Measurements from ENCODE around the gene GGN.
"Not testable (repeated sequence)": the region's sequence is repeated elsewhere in the genome, so short reads cannot be mapped to it uniquely, and the experiment has no call there.

GGN gene

GRCh38 chr19:38411041-38411712, 23.3 kb upstream of the GGN start:
- H3K27ac ChIP-seq (ENCODE audit: low read depth, low read length), result no peak overlapping the region
- H3K27me3 ChIP-seq (ENCODE audit: control insufficient read depth in 1 of 2, insufficient read depth in 2 of 2, low read length in 2 of 2), result no peaks in the 10 kb centered on the region
- H3K4me3 ChIP-seq (ENCODE audit: low read depth in 1 of 2, low read length in 2 of 2), result no peak overlapping the region
- H3K4me1 ChIP-seq (ENCODE audit: insufficient read depth, low read length), result no peaks in the 10 kb centered on the region
- no peaks in the 10 kb centered on the region for H3K9me3 ChIP-seq (ENCODE audit: low read length)
- peaks cover 8% of the 10 kb centered on the region for H3K36me3 ChIP-seq (ENCODE audit: insufficient read depth, low read length)
- no peak overlapping the region for H3K9ac ChIP-seq (ENCODE audit: low read length)

- not testable (repeated sequence) for H3K27ac ChIP-seq (ENCODE audit: low read depth, low read length); H3K36me3 ChIP-seq (ENCODE audit: insufficient read depth, low read length); H3K9ac ChIP-seq (ENCODE audit: low read length); H3K4me1 ChIP-seq (ENCODE audit: insufficient read depth, low read length); H3K27me3 ChIP-seq (ENCODE audit: control insufficient read depth in 1 of 2, insufficient read depth in 2 of 2, low read length in 2 of 2); H3K9me3 ChIP-seq (ENCODE audit: low read length); H3K4me3 ChIP-seq (ENCODE audit: low read depth in 1 of 2, low read length in 2 of 2)
Observed at GRCh38 chr19:38410407-38410806, 22.6 kb upstream of the GGN start.

GRCh38 chr19:38409631-38410133, 21.8 kb upstream of the GGN start:
- Histone ChIP-seq H3K9ac (ENCODE audit: low read length) (no peak overlapping the region), H3K4me1 (ENCODE audit: insufficient read depth, low read length) (no peaks in the 10 kb centered on the region), H3K4me3 (ENCODE audit: low read depth in 1 of 2, low read length in 2 of 2) (no peak overlapping the region), H3K9me3 (ENCODE audit: low read length) (no peaks in the 10 kb centered on the region), H3K27ac (ENCODE audit: low read depth, low read length) (no peak overlapping the region), H3K27me3 (ENCODE audit: control insufficient read depth in 1 of 2, insufficient read depth in 2 of 2, low read length in 2 of 2) (no peaks in the 10 kb centered on the region), H3K36me3 (ENCODE audit: insufficient read depth, low read length) (peaks cover 16% of the 10 kb centered on the region)

- Histone ChIP-seq H3K27me3 (ENCODE audit: control insufficient read depth in 1 of 2, insufficient read depth in 2 of 2, low read length in 2 of 2) (peaks cover 0 to 4% of the 10 kb centered on the region in 2 donors), H3K9ac (ENCODE audit: low read length) (no peak overlapping the region), H3K27ac (ENCODE audit: low read depth, low read length) (no peak overlapping the region), H3K4me3 (ENCODE audit: low read depth in 1 of 2, low read length in 2 of 2) (no peak overlapping the region), H3K36me3 (ENCODE audit: insufficient read depth, low read length) (peaks cover 16% of the 10 kb centered on the region), H3K4me1 (ENCODE audit: insufficient read depth, low read length) (peaks cover 5% of the 10 kb centered on the region), H3K9me3 (ENCODE audit: low read length) (no peaks in the 10 kb centered on the region)
Observed at GRCh38 chr19:38405276-38405675, 17.4 kb upstream of the GGN start.

- Histone ChIP-seq H3K9ac (ENCODE audit: low read length) (no peak overlapping the region), H3K36me3 (ENCODE audit: insufficient read depth, low read length) (peaks cover 16% of the 10 kb centered on the region), H3K4me1 (ENCODE audit: insufficient read depth, low read length) (peaks cover 5% of the 10 kb centered on the region), H3K9me3 (ENCODE audit: low read length) (no peaks in the 10 kb centered on the region), H3K27me3 (ENCODE audit: control insufficient read depth in 1 of 2, insufficient read depth in 2 of 2, low read length in 2 of 2) (peaks cover 2 to 8% of the 10 kb centered on the region in 2 donors), H3K27ac (ENCODE audit: low read depth, low read length) (no peak overlapping the region), H3K4me3 (ENCODE audit: low read depth in 1 of 2, low read length in 2 of 2) (no peak overlapping the region)
Observed at GRCh38 chr19:38404858-38405257, 17.0 kb upstream of the GGN start.

- no peak within 1 kb of the TSS for H3K9ac ChIP-seq (ENCODE audit: low read length)
- H3K27me3 ChIP-seq (ENCODE audit: control insufficient read depth in 1 of 2, insufficient read depth in 2 of 2, low read length in 2 of 2), result peaks cover 18 to 23% of the 10 kb centered on the region in 2 donors
- H3K36me3 ChIP-seq (ENCODE audit: insufficient read depth, low read length), result peaks cover 16% of the 10 kb centered on the region
- H3K9me3 ChIP-seq (ENCODE audit: low read length), result no peaks in the 10 kb centered on the region
- H3K27ac ChIP-seq (ENCODE audit: low read depth, low read length), result peak within 1 kb of the TSS; percentile 92
- H3K4me3 ChIP-seq (ENCODE audit: low read depth in 1 of 2, low read length in 2 of 2), result peak within 1 kb of the TSS; percentile 66 to 91
- H3K4me1 ChIP-seq (ENCODE audit: insufficient read depth, low read length), result peaks cover 5% of the 10 kb centered on the region
Observed at GRCh38 chr19:38402967-38403674, 15.3 kb upstream of the GGN start, which contains the start of gene FAM98C. FAM98C (plus strand) TSS chr19:38403093; CDS start chr19:38403154, 61 bp downstream.

- peaks cover 5% of the 10 kb centered on the region for H3K4me1 ChIP-seq (ENCODE audit: insufficient read depth, low read length)
- H3K9me3 ChIP-seq (ENCODE audit: low read length), result no peaks in the 10 kb centered on the region
- peak overlapping the region; percentile 41 to 64 for H3K4me3 ChIP-seq (ENCODE audit: low read depth in 1 of 2, low read length in 2 of 2)
- H3K27me3 ChIP-seq (ENCODE audit: control insufficient read depth in 1 of 2, insufficient read depth in 2 of 2, low read length in 2 of 2), result peaks cover 22 to 26% of the 10 kb centered on the region in 2 donors
- H3K9ac ChIP-seq (ENCODE audit: low read length), result no peak overlapping the region
- H3K27ac ChIP-seq (ENCODE audit: low read depth, low read length), result no peak overlapping the region
- peaks cover 16% of the 10 kb centered on the region for H3K36me3 ChIP-seq (ENCODE audit: insufficient read depth, low read length)
Observed at GRCh38 chr19:38402623-38402966, 14.8 kb upstream of the GGN start.

- Histone ChIP-seq H3K36me3 (ENCODE audit: insufficient read depth, low read length) (peaks cover 8% of the 10 kb centered on the region), H3K4me3 (ENCODE audit: low read depth in 1 of 2, low read length in 2 of 2) (no peak overlapping the region), H3K9ac (ENCODE audit: low read length) (no peak overlapping the region), H3K27me3 (ENCODE audit: control insufficient read depth in 1 of 2, insufficient read depth in 2 of 2, low read length in 2 of 2) (peaks cover 29 to 41% of the 10 kb centered on the region in 2 donors), H3K9me3 (ENCODE audit: low read length) (no peaks in the 10 kb centered on the region), H3K27ac (ENCODE audit: low read depth, low read length) (no peak overlapping the region), H3K4me1 (ENCODE audit: insufficient read depth, low read length) (peaks cover 5% of the 10 kb centered on the region)
Observed at GRCh38 chr19:38401148-38401547, 13.3 kb upstream of the GGN start.

GRCh38 chr19:38400361-38400760, 12.5 kb upstream of the GGN start:
- Histone ChIP-seq H3K27ac (ENCODE audit: low read depth, low read length) (no peak overlapping the region), H3K36me3 (ENCODE audit: insufficient read depth, low read length) (peaks cover 7% of the 10 kb centered on the region), H3K27me3 (ENCODE audit: control insufficient read depth in 1 of 2, insufficient read depth in 2 of 2, low read length in 2 of 2) (peaks cover 29 to 43% of the 10 kb centered on the region in 2 donors), H3K9ac (ENCODE audit: low read length) (no peak overlapping the region), H3K4me3 (ENCODE audit: low read depth in 1 of 2, low read length in 2 of 2) (no peak overlapping the region), H3K4me1 (ENCODE audit: insufficient read depth, low read length) (peaks cover 5% of the 10 kb centered on the region), H3K9me3 (ENCODE audit: low read length) (no peaks in the 10 kb centered on the region)

- no peak overlapping the region for H3K4me3 ChIP-seq (ENCODE audit: low read depth in 1 of 2, low read length in 2 of 2)
- H3K9me3 ChIP-seq (ENCODE audit: low read length), result no peaks in the 10 kb centered on the region
- H3K27ac ChIP-seq (ENCODE audit: low read depth, low read length), result no peak overlapping the region
- no peaks in the 10 kb centered on the region for H3K36me3 ChIP-seq (ENCODE audit: insufficient read depth, low read length)
- H3K4me1 ChIP-seq (ENCODE audit: insufficient read depth, low read length), result peaks cover 5% of the 10 kb centered on the region
- H3K27me3 ChIP-seq (ENCODE audit: control insufficient read depth in 1 of 2, insufficient read depth in 2 of 2, low read length in 2 of 2), result peaks cover 29 to 50% of the 10 kb centered on the region in 2 donors
- no peak overlapping the region for H3K9ac ChIP-seq (ENCODE audit: low read length)
Observed at GRCh38 chr19:38399537-38399936, 11.7 kb upstream of the GGN start.

- no peak overlapping the region for H3K4me3 ChIP-seq (ENCODE audit: low read depth in 1 of 2, low read length in 2 of 2)
- H3K36me3 ChIP-seq (ENCODE audit: insufficient read depth, low read length), result no peaks in the 10 kb centered on the region
- peaks cover 32 to 55% of the 10 kb centered on the region in 2 donors for H3K27me3 ChIP-seq (ENCODE audit: control insufficient read depth in 1 of 2, insufficient read depth in 2 of 2, low read length in 2 of 2)
- H3K4me1 ChIP-seq (ENCODE audit: insufficient read depth, low read length), result peaks cover 2% of the 10 kb centered on the region
- H3K27ac ChIP-seq (ENCODE audit: low read depth, low read length), result no peak overlapping the region
- H3K9me3 ChIP-seq (ENCODE audit: low read length), result no peaks in the 10 kb centered on the region
- H3K9ac ChIP-seq (ENCODE audit: low read length), result no peak overlapping the region
Observed at GRCh38 chr19:38399081-38399480, 11.2 kb upstream of the GGN start.

Measured in muscle layer of colon (tissue), 2 donors.